Progenitor cell of endocrine pancreas (in vitro differentiated cells): ENCODE data around the gene PGLYRP1. TPM values are rescaled to one million over a fixed set of nuclear protein-coding genes. Genes with fewer than 3 reads are reported as not detected.

Experiments
- DNase-seq: peaks from one replicate; pipeline ENCODE4 v3.0.0; 2021; ENCODE audit warnings: low spot score; ENCODE audit not compliant: unreplicated experiment
- H3K27ac Mint-ChIP-seq: 2 replicates; pipeline ENCODE4 v1.8.0; 2021; ENCODE audit warnings: mild to moderate bottlenecking, moderate library complexity, mixed read lengths
- H3K27me3 Mint-ChIP-seq: 2 replicates; pipeline ENCODE4 v1.8.0; 2021; ENCODE audit warnings: mixed read lengths
- H3K36me3 Mint-ChIP-seq: 2 replicates; pipeline ENCODE4 v1.8.0; 2022; ENCODE audit warnings: mixed read lengths; ENCODE audit not compliant: insufficient read depth
- H3K4me1 Mint-ChIP-seq: 2 replicates; pipeline ENCODE4 v1.8.0; 2021; ENCODE audit warnings: low read depth, mixed read lengths
- H3K4me3 Mint-ChIP-seq: 2 replicates; pipeline ENCODE4 v1.8.0; 2021; ENCODE audit warnings: low read depth, mild to moderate bottlenecking, moderate library complexity, mixed read lengths
- H3K9me3 Mint-ChIP-seq: 2 replicates; pipeline ENCODE4 v1.8.0; 2021; ENCODE audit warnings: low read depth, mixed read lengths
- total RNA-seq: library from RNA; stranded (reverse); gene quantifications from 2 replicates; pipeline ENCODE4 v1.2.1, GENCODE V29; 2021
- TF ChIP-seq, protein P1 (sequence below): fragments of 200-600 bp; sonication (generic); IDR thresholded peaks from one replicate; pipeline ENCODE4 v1.5.0; 2021; ENCODE audit warnings: antibody characterized with exemption, mild to moderate bottlenecking; ENCODE audit not compliant: unreplicated experiment

Gene PGLYRP1
- total RNA-seq, 1 donor from 2014 or later = not detected

GRCh38 chr19:46033401-46033800, 10.5 kb upstream of the PGLYRP1 start:
- Mint-ChIP-seq H3K36me3 (peaks cover 3% of the 10 kb centered on the region), H3K4me1 (peaks cover 19% of the 10 kb centered on the region), H3K27ac (no peak overlapping the region), H3K27me3 (peaks cover 2% of the 10 kb centered on the region), H3K4me3 (no peak overlapping the region), H3K9me3 (no peaks in the 10 kb centered on the region)
- no peak for DNase-seq
- TF ChIP-seq, protein P1, sequence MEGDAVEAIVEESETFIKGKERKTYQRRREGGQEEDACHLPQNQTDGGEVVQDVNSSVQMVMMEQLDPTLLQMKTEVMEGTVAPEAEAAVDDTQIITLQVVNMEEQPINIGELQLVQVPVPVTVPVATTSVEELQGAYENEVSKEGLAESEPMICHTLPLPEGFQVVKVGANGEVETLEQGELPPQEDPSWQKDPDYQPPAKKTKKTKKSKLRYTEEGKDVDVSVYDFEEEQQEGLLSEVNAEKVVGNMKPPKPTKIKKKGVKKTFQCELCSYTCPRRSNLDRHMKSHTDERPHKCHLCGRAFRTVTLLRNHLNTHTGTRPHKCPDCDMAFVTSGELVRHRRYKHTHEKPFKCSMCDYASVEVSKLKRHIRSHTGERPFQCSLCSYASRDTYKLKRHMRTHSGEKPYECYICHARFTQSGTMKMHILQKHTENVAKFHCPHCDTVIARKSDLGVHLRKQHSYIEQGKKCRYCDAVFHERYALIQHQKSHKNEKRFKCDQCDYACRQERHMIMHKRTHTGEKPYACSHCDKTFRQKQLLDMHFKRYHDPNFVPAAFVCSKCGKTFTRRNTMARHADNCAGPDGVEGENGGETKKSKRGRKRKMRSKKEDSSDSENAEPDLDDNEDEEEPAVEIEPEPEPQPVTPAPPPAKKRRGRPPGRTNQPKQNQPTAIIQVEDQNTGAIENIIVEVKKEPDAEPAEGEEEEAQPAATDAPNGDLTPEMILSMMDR = no peak

DNA sequence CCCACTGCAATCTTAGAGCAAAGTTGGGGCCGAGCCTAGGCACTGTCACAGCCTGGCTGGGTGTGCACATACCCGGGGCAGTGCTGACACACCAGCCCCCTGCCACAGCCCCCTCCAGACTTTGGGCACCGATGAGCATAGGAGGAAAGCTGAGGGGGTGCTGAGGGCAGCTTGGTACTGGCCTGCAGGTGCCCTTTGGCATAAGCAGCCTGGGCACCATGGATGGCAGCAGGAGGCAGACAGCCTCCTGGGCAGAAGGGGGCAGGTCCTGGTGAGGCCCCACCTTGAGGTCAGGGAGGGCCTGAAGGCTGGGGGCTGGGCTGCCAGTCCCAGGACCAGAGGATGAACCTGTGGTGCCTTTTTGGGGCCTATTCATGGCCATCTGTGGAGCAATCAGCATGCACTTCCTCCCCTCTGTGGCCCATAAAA, 9.8 kb upstream of the PGLYRP1 start:
- H3K4me3 Mint-ChIP-seq = no peak overlapping the region
- H3K9me3 Mint-ChIP-seq = no peaks in the 10 kb centered on the region
- H3K36me3 Mint-ChIP-seq = peaks cover 3% of the 10 kb centered on the region
- DNase-seq = no peak
- TF ChIP-seq, protein P1 = no peak
- H3K27me3 Mint-ChIP-seq = peaks cover 2% of the 10 kb centered on the region
- peaks cover 19% of the 10 kb centered on the region for H3K4me1 Mint-ChIP-seq
- H3K27ac Mint-ChIP-seq = no peak overlapping the region

- TF ChIP-seq, protein P1 = no peak
- H3K4me3 Mint-ChIP-seq = no peak overlapping the region
- no peak overlapping the region for H3K27ac Mint-ChIP-seq
- H3K27me3 Mint-ChIP-seq = peaks cover 2% of the 10 kb centered on the region
- H3K36me3 Mint-ChIP-seq = peaks cover 2% of the 10 kb centered on the region
- no peak for DNase-seq
- peaks cover 19% of the 10 kb centered on the region for H3K4me1 Mint-ChIP-seq
- H3K9me3 Mint-ChIP-seq = no peaks in the 10 kb centered on the region
Measured at GRCh38 chr19:46031781-46032596, 9.1 kb upstream of the PGLYRP1 start.

DNA sequence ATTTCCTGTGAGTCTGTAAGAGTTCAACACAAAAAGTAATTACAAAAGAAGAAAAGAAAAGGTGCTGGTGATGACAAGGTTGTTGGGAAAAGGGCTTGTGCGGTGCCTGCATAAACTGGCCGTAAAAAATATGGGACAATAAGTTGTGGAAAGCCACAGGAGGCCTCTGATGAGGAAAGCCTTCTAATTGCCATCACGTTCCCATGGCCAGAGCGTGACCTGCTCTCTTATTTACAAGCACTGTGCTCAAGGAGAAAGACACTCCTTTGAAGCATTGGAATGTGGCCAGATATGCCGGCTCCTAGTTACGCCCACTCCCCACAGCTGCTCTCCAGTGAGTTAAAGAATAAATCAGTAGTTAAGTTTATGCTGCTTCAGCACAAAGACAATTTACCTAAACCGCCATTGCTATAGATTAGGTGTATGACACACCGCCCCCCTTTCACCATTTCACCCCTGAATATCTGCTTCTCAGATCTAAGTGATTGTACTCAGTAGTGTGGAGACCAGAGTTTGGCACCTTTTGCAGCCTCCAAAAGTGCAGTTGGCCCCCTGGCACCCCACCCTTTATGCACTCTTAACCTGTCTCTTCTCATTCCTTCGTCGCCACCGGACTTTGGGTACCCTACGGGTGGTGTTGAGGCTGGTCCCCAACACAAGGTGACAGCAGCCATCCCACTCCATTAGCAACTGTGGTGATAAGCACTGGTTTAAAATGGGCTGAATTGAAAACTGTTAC, 8.1 kb upstream of the PGLYRP1 start:
- Mint-ChIP-seq H3K4me3 (no peak overlapping the region), H3K4me1 (peaks cover 19% of the 10 kb centered on the region), H3K27ac (peak overlapping the region; percentile 82), H3K9me3 (peaks cover 2% of the 10 kb centered on the region), H3K27me3 (peaks cover 2% of the 10 kb centered on the region), H3K36me3 (peaks cover 6% of the 10 kb centered on the region)
- TF ChIP-seq, protein P1 = no peak
- no peak for DNase-seq

GRCh38 chr19:46025835-46026234, 3.0 kb upstream of the PGLYRP1 start:
- Mint-ChIP-seq H3K9me3 (peaks cover 4% of the 10 kb centered on the region), H3K27me3 (peaks cover 2% of the 10 kb centered on the region), H3K4me1 (peaks cover 10% of the 10 kb centered on the region), H3K36me3 (peaks cover 8% of the 10 kb centered on the region), H3K4me3 (no peak overlapping the region), H3K27ac (no peak overlapping the region)
- no peak for DNase-seq
- TF ChIP-seq, protein P1 = no peak
